SK-N-SH treated with all-trans-retinoic acid at 6 μM for 48 hours (cell line): ENCODE results near the gene BMPR2.
"Not testable (repeated sequence)": the region's sequence is repeated elsewhere in the genome, so short reads cannot be mapped to it uniquely, and the experiment has no call there.

ENCODE experiments used
- ATAC-seq: fragments of 200-7000 bp; cut with Tn5 transposase; 3 replicates; pipeline ENCODE4 v1.9.1; 2020; ENCODE audit warnings: mild to moderate bottlenecking, moderate library complexity
- ARNTL ChIP-seq: fragments of 450-650 bp; formaldehyde crosslinking; IDR thresholded peaks from 2 replicates; pipeline ENCODE4 v1.5.0; 2020; ENCODE audit warnings: low read depth, mild to moderate bottlenecking, moderate library complexity, borderline replicate concordance
- BACH2 ChIP-seq: fragments of 250-450 bp; sonication (Bioruptor Pico); IDR thresholded peaks from 2 replicates; pipeline ENCODE4 v1.9.0; 2021; ENCODE audit warnings: mild to moderate bottlenecking, borderline replicate concordance
- CREB5 ChIP-seq: fragments of 250-450 bp; sonication (Bioruptor Pico); IDR thresholded peaks from 2 replicates; pipeline ENCODE4 v1.5.1; 2020; ENCODE audit warnings: low read depth, mild to moderate bottlenecking, moderate library complexity
- CSDC2 ChIP-seq: fragments of 250-450 bp; sonication (Bioruptor Pico); IDR thresholded peaks from 2 replicates; pipeline ENCODE4 v1.5.0; 2020; ENCODE audit warnings: mild to moderate bottlenecking, moderate library complexity
- CSRNP3 ChIP-seq: fragments of 250-450 bp; sonication (Bioruptor Pico); IDR thresholded peaks from 2 replicates; pipeline ENCODE4 v1.5.1; 2021; ENCODE audit warnings: mild to moderate bottlenecking, moderate library complexity
- ESRRG ChIP-seq: fragments of 250-450 bp; sonication (Bioruptor Pico); IDR thresholded peaks from 2 replicates; pipeline ENCODE4 v1.6.1; 2021; ENCODE audit warnings: mild to moderate bottlenecking
- GLIS3 ChIP-seq: fragments of 250-450 bp; sonication (Bioruptor Pico); IDR thresholded peaks from 2 replicates; pipeline ENCODE4 v1.5.0; 2020; ENCODE audit warnings: mild to moderate bottlenecking, moderate library complexity
- ISL1 ChIP-seq: fragments of 250-450 bp; sonication (Bioruptor Pico); IDR thresholded peaks from 2 replicates; pipeline ENCODE4 v2.1.2; 2022; ENCODE audit warnings: mild to moderate bottlenecking, moderate library complexity
- OSR1 ChIP-seq: fragments of 250-450 bp; sonication (Bioruptor Pico); IDR thresholded peaks from 2 replicates; pipeline ENCODE4 v1.8.0; 2022; ENCODE audit warnings: moderate library complexity, mild to moderate bottlenecking, inconsistent platforms
- PATZ1 ChIP-seq: fragments of 250-450 bp; sonication (Bioruptor Pico); IDR thresholded peaks from 2 replicates; pipeline ENCODE4 v1.8.0; 2020; ENCODE audit warnings: mild to moderate bottlenecking, moderate library complexity, borderline replicate concordance
- POU6F1 ChIP-seq: fragments of 250-450 bp; sonication (Bioruptor Pico); IDR thresholded peaks from 2 replicates; pipeline ENCODE4 v1.8.0; 2021; ENCODE audit warnings: low read depth, mild to moderate bottlenecking, moderate library complexity, borderline replicate concordance
- PPARA ChIP-seq: fragments of 250-450 bp; sonication (Bioruptor Pico); IDR thresholded peaks from 2 replicates; pipeline ENCODE4 v1.5.0; 2020; ENCODE audit warnings: mild to moderate bottlenecking, borderline replicate concordance
- SNAI2 ChIP-seq: fragments of 250-450 bp; sonication (Bioruptor Pico); IDR thresholded peaks from 2 replicates; pipeline ENCODE4 v1.5.0; 2020; ENCODE audit warnings: mild to moderate bottlenecking, moderate library complexity
- TCF4 ChIP-seq: fragments of 250-450 bp; sonication (Bioruptor Pico); IDR thresholded peaks from 2 replicates; pipeline ENCODE4 v1.8.0; 2021; ENCODE audit warnings: mild to moderate bottlenecking, moderate library complexity, borderline replicate concordance
- ZFP3 ChIP-seq: fragments of 250-450 bp; sonication (Bioruptor Pico); IDR thresholded peaks from 2 replicates; pipeline ENCODE4 v1.5.0; 2020; ENCODE audit warnings: mild to moderate bottlenecking, moderate library complexity
- ZFP30 ChIP-seq: fragments of 450-650 bp; formaldehyde crosslinking; IDR thresholded peaks from 2 replicates; pipeline ENCODE4 v1.5.0; 2022; ENCODE audit warnings: mild to moderate bottlenecking, moderate library complexity
- ZNF70 ChIP-seq: fragments of 450-650 bp; formaldehyde crosslinking; IDR thresholded peaks from 2 replicates; pipeline ENCODE4 v1.5.0; 2020; ENCODE audit warnings: mild to moderate bottlenecking, moderate library complexity
- ZNF8 ChIP-seq: fragments of 450-650 bp; formaldehyde crosslinking; IDR thresholded peaks from 2 replicates; pipeline ENCODE4 v1.5.0; 2020; ENCODE audit warnings: mild to moderate bottlenecking, moderate library complexity

BMPR2 gene

GRCh38 chr2:202346180-202346579 is 29.9 kb upstream of the BMPR2 start:
- TF ChIP-seq SNAI2 (CRISPR knock-in tag) (no peak), PATZ1 (CRISPR knock-in tag) (no peak)
- no peak for ATAC-seq

- no peak for TF ChIP-seq CSRNP3
- TF ChIP-seq ARNTL (CRISPR knock-in tag), result no peak
- no peak for TF ChIP-seq TCF4
- no peak for TF ChIP-seq CSDC2
- TF ChIP-seq PATZ1 (CRISPR knock-in tag), result no peak
- no peak for TF ChIP-seq ZFP3 (CRISPR knock-in tag)
- no peak for TF ChIP-seq OSR1
- TF ChIP-seq ZFP30 (CRISPR knock-in tag), result no peak
- no peak for TF ChIP-seq BACH2 (CRISPR knock-in tag)
- no peak for TF ChIP-seq GLIS3
- TF ChIP-seq ESRRG (CRISPR knock-in tag), result no peak
- TF ChIP-seq CREB5 (CRISPR knock-in tag), result no peak
- TF ChIP-seq, all 23 proteins: peak for 0
- ATAC-seq, result no peak
Observed at GRCh38 chr2:202353430-202353829, 22.7 kb upstream of the BMPR2 start.

GRCh38 chr2:202355993-202356505 is 20.1 kb upstream of the BMPR2 start:
- ATAC-seq, result no peak
- TF ChIP-seq SNAI2 (CRISPR knock-in tag) (no peak), CSDC2 (no peak), BACH2 (CRISPR knock-in tag) (no peak), ZNF8 (CRISPR knock-in tag) (no peak), OSR1 (no peak), ISL1 (no peak), POU6F1 (CRISPR knock-in tag) (no peak), ZNF70 (CRISPR knock-in tag) (no peak), ESRRG (CRISPR knock-in tag) (no peak), PPARA (no peak)

- ATAC-seq, result not testable (repeated sequence)
Observed at GRCh38 chr2:202358924-202359323, 17.2 kb upstream of the BMPR2 start.

- TF ChIP-seq PPARA, result no peak
- TF ChIP-seq ZFP30 (CRISPR knock-in tag), result no peak
- no peak for TF ChIP-seq TCF4
- no peak for TF ChIP-seq ZFP3 (CRISPR knock-in tag)
- no peak for TF ChIP-seq ISL1
- TF ChIP-seq, all 23 proteins: peak for 0
- ATAC-seq, result no peak
Observed at GRCh38 chr2:202360646-202361045, 15.5 kb upstream of the BMPR2 start.
